Posterior cingulate gyrus (tissue), 11 donors: Measurements from ENCODE around the gene BAZ2B.

Experiments used
- DNase-seq, 10 donors: peaks; one replicate each; pipeline versions ENCODE4 v3.0.0 to v3.0.0-alpha.2; 2020 to 2021; ENCODE audit warnings: mixed read lengths in 3 of 10
- intact Hi-C: fragments of 100-400 bp; cut with DNase I; formaldehyde crosslinking; loops from one replicate; pipeline ENCODE4 v1.15.1; 2023

Gene BAZ2B

GRCh38 chr2:159615367-159616285 lies 722 bp downstream of the BAZ2B start:
- DNase-seq = peak; percentile 67 to 96 (median 78)
- intact Hi-C loops = loop anchor here (2.0 to 10.0 kb wide), 3 partner anchors 97 to 331 kb away; partner anchors contain the start of genes MARCHF7 and WDSUB1

- no peak for DNase-seq
- intact Hi-C loops = loop anchor here (2.0 to 10.0 kb wide), 3 partner anchors 98 to 330 kb away; partner anchors contain the start of genes MARCHF7 and WDSUB1
Observed at GRCh38 chr2:159614534-159615366, 1.6 kb downstream of the BAZ2B start.

- intact Hi-C loops = loop anchor here (2.0 to 10.0 kb wide), 3 partner anchors 99 to 329 kb away; partner anchors contain the start of genes MARCHF7 and WDSUB1
- no peak for DNase-seq
Observed at GRCh38 chr2:159613651-159614285, 2.6 kb downstream of the BAZ2B start.

- no peak for DNase-seq
Observed at GRCh38 chr2:159613091-159613490, 3.3 kb downstream of the BAZ2B start.

GRCh38 chr2:159612255-159612901 lies 4.0 kb downstream of the BAZ2B start:
- no peak for DNase-seq

More at GRCh38 chr2:159613091-159613490, 3.3 kb downstream of the BAZ2B start:
- intact Hi-C loops = loop anchor here (10.0 kb wide), 2 partner anchors 98 to 328 kb away; partner anchors contain the start of gene WDSUB1

GRCh38 chr2:159609811-159610549 lies 6.4 kb downstream of the BAZ2B start:
- no peak for DNase-seq
- intact Hi-C loops = loop anchor here (10.0 kb wide), 2 partner anchors 95 to 325 kb away; partner anchors contain the start of gene WDSUB1

More at GRCh38 chr2:159612255-159612901, 4.0 kb downstream of the BAZ2B start:
- intact Hi-C loops = loop anchor here (10.0 kb wide), 2 partner anchors 98 to 328 kb away; partner anchors contain the start of gene WDSUB1

GRCh38 chr2:159608723-159609308 lies 7.5 kb downstream of the BAZ2B start:
- no peak for DNase-seq
- intact Hi-C loops = no loop called here

DNA sequence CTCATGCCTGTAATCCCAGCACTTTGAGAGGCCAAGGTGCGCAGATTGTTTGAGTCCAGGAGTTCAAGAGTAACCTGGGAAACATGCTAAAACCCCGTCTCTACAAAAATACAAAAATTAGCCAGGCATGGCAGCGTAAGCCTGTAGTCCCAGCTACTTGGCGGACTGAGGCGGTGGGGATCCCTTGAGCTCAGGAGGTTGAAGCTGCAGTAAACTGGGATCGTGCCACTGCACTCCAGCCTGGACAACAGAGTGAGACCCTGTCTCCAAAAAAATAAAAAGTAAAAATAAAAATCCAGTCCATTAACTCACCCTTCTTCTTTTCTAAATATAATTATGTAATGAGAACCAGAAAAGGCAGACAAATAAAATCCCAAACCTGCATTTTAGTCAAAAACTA lies 8.2 kb downstream of the BAZ2B start:
- intact Hi-C loops = no loop called here
- no peak for DNase-seq

- intact Hi-C loops = no loop called here
- DNase-seq = no peak
Observed at GRCh38 chr2:159606287-159606686, 10.1 kb downstream of the BAZ2B start.

GRCh38 chr2:159605441-159606178 lies 10.7 kb downstream of the BAZ2B start:
- DNase-seq = no peak
- intact Hi-C loops = no loop called here

DNA sequence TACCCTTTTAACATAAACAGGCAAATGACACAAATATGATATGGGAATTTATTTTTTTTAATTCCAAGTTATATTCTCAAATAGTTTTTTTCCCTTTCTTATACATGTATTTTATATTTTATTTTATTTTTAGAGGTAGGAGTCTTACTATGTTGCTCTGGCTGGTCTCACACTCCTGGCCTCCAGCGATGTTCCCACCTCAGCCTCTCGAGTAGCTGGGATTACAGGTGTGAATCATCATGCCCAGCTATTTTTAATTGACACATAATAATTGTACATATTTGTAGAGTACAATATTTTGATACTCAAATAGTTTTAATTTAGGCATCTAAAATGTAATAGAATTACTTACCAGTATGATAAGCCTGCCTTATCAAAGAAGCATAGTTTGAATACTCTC lies 12.2 kb downstream of the BAZ2B start:
- intact Hi-C loops = no loop called here
- DNase-seq = no peak

GRCh38 chr2:159600752-159601151 lies 15.6 kb downstream of the BAZ2B start:
- intact Hi-C loops = no loop called here
- no peak for DNase-seq

GRCh38 chr2:159595410-159596046 lies 20.8 kb downstream of the BAZ2B start:
- no peak for DNase-seq
- intact Hi-C loops = no loop called here

GRCh38 chr2:159592441-159592840 lies 23.9 kb downstream of the BAZ2B start:
- intact Hi-C loops = no loop called here
- peak in 4 of 10 donors; percentile 14 to 70 (median 20) for DNase-seq

GRCh38 chr2:159591221-159591620 lies 25.1 kb downstream of the BAZ2B start:
- intact Hi-C loops = no loop called here

GRCh38 chr2:159589286-159589685 lies 27.1 kb downstream of the BAZ2B start:
- DNase-seq = no peak
- intact Hi-C loops = no loop called here

More at GRCh38 chr2:159591221-159591620, 25.1 kb downstream of the BAZ2B start:
- no peak for DNase-seq

GRCh38 chr2:159586034-159586433 lies 30.3 kb downstream of the BAZ2B start:
- no peak for DNase-seq
- intact Hi-C loops = no loop called here
